ENCODE measurements around the gene ACADSB.

Gene ACADSB

GRCh38 chr10:123042708-123043408 is 34.1 kb downstream of the ACADSB start:
- DNase-seq: no peak

- peak; percentile 37 to 84 (median 63) for DNase-seq
Observed at GRCh38 chr10:123043409-123043925, 34.7 kb downstream of the ACADSB start.

GRCh38 chr10:123044391-123044790 is 35.6 kb downstream of the ACADSB start:
- peak in 2 of 3 experiments; percentile 60 to 85 for DNase-seq

- DNase-seq: no peak
Observed at GRCh38 chr10:123045961-123046731, 37.3 kb downstream of the ACADSB start.

GRCh38 chr10:123057968-123058367 is 49.2 kb downstream of the ACADSB start:
- no peak for DNase-seq

GRCh38 chr10:123061865-123062264 is 53.1 kb downstream of the ACADSB start:
- no peak for DNase-seq

GRCh38 chr10:123062726-123063125 is 53.9 kb downstream of the ACADSB start:
- DNase-seq: no peak

GRCh38 chr10:123068087-123068853 is 59.5 kb downstream of the ACADSB start:
- peak in 2 of 3 experiments; percentile 31 to 63 for DNase-seq

- DNase-seq: peak in 2 of 3 experiments; percentile 65 to 92
Observed at GRCh38 chr10:123069246-123069986, 60.6 kb downstream of the ACADSB start.

- DNase-seq: no peak
Observed at GRCh38 chr10:123073187-123073586, 64.4 kb downstream of the ACADSB start.

GRCh38 chr10:123074215-123074614 is 65.4 kb downstream of the ACADSB start:
- no peak for DNase-seq

GRCh38 chr10:123081896-123082295 is 73.1 kb downstream of the ACADSB start:
- no peak for DNase-seq

- DNase-seq: no peak
Observed at GRCh38 chr10:123083811-123084210, 75.0 kb downstream of the ACADSB start.

GRCh38 chr10:123086281-123086680 is 77.5 kb downstream of the ACADSB start:
- no peak for DNase-seq

GRCh38 chr10:123087348-123087747 is 78.5 kb downstream of the ACADSB start:
- no peak for DNase-seq

GRCh38 chr10:123087786-123088185 is 79.0 kb downstream of the ACADSB start:
- no peak for DNase-seq

GRCh38 chr10:123092635-123093414 is 84.0 kb downstream of the ACADSB start:
- peak in 1 of 3 experiments; percentile 9 for DNase-seq

- no peak for DNase-seq
Observed at GRCh38 chr10:123093489-123093888, 84.7 kb downstream of the ACADSB start.

- DNase-seq: no peak
Observed at GRCh38 chr10:123096452-123096851, 87.6 kb downstream of the ACADSB start.

- peak in 1 of 3 experiments; percentile 14 for DNase-seq
Observed at GRCh38 chr10:123097039-123097438, 88.2 kb downstream of the ACADSB start.

GRCh38 chr10:123100030-123100762 is 91.4 kb downstream of the ACADSB start:
- DNase-seq: no peak

All from NCI-H1417 (cell line).